ENCODE results near the gene AKNAD1.
A peak's percentile ranks its signal among the peaks of the same experiment; 100 is the strongest.

The AKNAD1 gene

GRCh38 chr1:108817016-108817415 is 39.9 kb downstream of the AKNAD1 start:
- TF ChIP-seq CTCF (IDR thresholded peaks at IDR 0.05; ENCODE audit: low read depth, low read length) = no peak
- Histone ChIP-seq H3K27me3 (no peaks in the 10 kb centered on the region), H3K4me1 (peaks cover 23% of the 10 kb centered on the region), H3K36me3 (no peaks in the 10 kb centered on the region), H3K9me3 (no peaks in the 10 kb centered on the region), H3K4me3 (ENCODE audit: low read depth, low read length) (no peak overlapping the region; the same call in 1 of the 2 replicates)
- DNase-seq = no peak

GRCh38 chr1:108816049-108816893 is 40.6 kb downstream of the AKNAD1 start:
- Histone ChIP-seq H3K36me3 (no peaks in the 10 kb centered on the region), H3K4me3 (ENCODE audit: low read depth, low read length) (peak overlapping the region; percentile 46), H3K4me1 (peaks cover 23% of the 10 kb centered on the region), H3K27me3 (no peaks in the 10 kb centered on the region), H3K9me3 (no peaks in the 10 kb centered on the region)
- DNase-seq = peak; percentile 76
- no peak for TF ChIP-seq CTCF (IDR thresholded peaks at IDR 0.05; ENCODE audit: low read depth, low read length)

- DNase-seq = no peak
- Histone ChIP-seq H3K9me3 (no peaks in the 10 kb centered on the region), H3K4me1 (peaks cover 23% of the 10 kb centered on the region), H3K4me3 (ENCODE audit: low read depth, low read length) (peak overlapping the region; percentile 46), H3K36me3 (no peaks in the 10 kb centered on the region), H3K27me3 (no peaks in the 10 kb centered on the region)
- no peak for TF ChIP-seq CTCF (IDR thresholded peaks at IDR 0.05; ENCODE audit: low read depth, low read length)
Observed at GRCh38 chr1:108815566-108815965, 41.3 kb downstream of the AKNAD1 start.

GRCh38 chr1:108814343-108815125 is 42.4 kb downstream of the AKNAD1 start:
- no peak for DNase-seq
- H3K9me3 ChIP-seq = no peaks in the 10 kb centered on the region
- TF ChIP-seq CTCF (IDR thresholded peaks at IDR 0.05; ENCODE audit: low read depth, low read length) = no peak
- H3K36me3 ChIP-seq = no peaks in the 10 kb centered on the region
- H3K4me1 ChIP-seq = peaks cover 23% of the 10 kb centered on the region
- no peaks in the 10 kb centered on the region for H3K27me3 ChIP-seq
- no peak overlapping the region for H3K4me3 ChIP-seq (ENCODE audit: low read depth, low read length)

- no peaks in the 10 kb centered on the region for H3K27me3 ChIP-seq
- TF ChIP-seq CTCF (IDR thresholded peaks at IDR 0.05; ENCODE audit: low read depth, low read length) = no peak
- H3K9me3 ChIP-seq = no peaks in the 10 kb centered on the region
Observed at GRCh38 chr1:108813326-108813725, 43.6 kb downstream of the AKNAD1 start.

More at GRCh38 chr1:108813326-108813725, 43.6 kb downstream of the AKNAD1 start:
- no peak overlapping the region for H3K4me3 ChIP-seq (ENCODE audit: low read depth, low read length)
- H3K36me3 ChIP-seq = no peaks in the 10 kb centered on the region
- peak; percentile 23 for DNase-seq
- peaks cover 23% of the 10 kb centered on the region for H3K4me1 ChIP-seq

Measured in BE2C (cell line).